GM20000 (cell line): Measurements from ENCODE around the gene TSPO.

Experiments used
- DNase-seq: peaks from one replicate; pipeline ENCODE4 v3.0.0; 2012; ENCODE audit warnings: low spot score
- TF ChIP-seq, protein P1 (sequence below): IDR thresholded peaks from 2 replicates; pipeline ENCODE4 v1.5.1; 2012; ENCODE audit warnings: mild to moderate bottlenecking, control low read depth; ENCODE audit errors: extremely low read depth, missing control alignments

Gene TSPO

DNA sequence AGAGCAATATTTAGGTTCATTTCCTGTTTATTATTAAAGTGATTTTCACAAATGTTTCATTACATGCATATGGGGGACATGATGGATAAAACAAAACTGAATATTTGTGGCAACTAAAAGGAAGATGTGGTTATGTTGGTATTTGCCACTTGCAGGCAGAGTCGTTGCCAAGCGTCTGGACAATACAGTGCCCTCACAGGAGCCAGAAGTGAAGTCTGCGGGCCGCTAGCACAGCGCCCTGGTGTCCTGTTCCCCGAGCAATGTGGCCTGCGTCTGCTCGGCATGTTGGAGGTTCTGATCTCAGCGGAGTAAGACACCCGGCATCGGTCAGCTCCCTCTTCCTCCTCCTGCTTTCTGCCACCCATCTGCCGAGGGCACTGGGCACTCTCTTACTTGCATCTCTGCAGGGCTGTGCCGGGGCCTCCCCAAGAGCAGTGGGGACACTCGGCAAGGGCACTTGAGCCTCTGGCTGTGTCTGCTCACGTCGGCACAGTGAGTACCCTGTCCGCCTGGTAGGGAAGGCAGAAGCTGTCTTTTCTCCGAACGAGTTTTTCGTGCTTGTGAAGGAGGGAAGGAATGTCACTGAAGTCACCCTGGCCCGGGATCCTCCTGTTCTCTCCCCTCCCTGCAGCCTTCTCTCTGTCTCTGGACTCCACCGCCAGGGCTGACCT lies 46.0 kb downstream of the TSPO start:
- DNase-seq = no peak
- TF ChIP-seq, protein P1, sequence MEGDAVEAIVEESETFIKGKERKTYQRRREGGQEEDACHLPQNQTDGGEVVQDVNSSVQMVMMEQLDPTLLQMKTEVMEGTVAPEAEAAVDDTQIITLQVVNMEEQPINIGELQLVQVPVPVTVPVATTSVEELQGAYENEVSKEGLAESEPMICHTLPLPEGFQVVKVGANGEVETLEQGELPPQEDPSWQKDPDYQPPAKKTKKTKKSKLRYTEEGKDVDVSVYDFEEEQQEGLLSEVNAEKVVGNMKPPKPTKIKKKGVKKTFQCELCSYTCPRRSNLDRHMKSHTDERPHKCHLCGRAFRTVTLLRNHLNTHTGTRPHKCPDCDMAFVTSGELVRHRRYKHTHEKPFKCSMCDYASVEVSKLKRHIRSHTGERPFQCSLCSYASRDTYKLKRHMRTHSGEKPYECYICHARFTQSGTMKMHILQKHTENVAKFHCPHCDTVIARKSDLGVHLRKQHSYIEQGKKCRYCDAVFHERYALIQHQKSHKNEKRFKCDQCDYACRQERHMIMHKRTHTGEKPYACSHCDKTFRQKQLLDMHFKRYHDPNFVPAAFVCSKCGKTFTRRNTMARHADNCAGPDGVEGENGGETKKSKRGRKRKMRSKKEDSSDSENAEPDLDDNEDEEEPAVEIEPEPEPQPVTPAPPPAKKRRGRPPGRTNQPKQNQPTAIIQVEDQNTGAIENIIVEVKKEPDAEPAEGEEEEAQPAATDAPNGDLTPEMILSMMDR = no peak

DNA sequence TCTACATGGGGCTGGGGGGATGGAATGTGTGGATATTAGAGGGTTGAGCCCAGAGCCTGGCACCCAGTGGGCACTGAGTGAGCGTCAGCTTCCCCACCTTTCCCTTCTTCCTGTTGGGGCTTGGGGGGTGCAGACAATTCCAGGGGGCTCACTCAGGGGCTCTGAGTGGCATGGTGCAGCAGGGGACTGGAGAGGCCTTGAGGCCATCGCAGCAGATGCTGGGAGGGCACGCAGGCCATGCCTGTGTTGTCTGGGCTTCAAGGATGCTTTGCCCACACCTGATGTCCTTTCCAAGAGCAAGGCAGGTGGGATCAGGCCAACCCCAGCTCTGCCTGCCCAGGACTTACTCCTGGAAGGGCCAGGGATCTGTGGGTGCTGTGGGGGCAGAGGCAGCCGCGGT lies 46.8 kb downstream of the TSPO start:
- no peak for DNase-seq
- TF ChIP-seq, protein P1 = no peak

DNA sequence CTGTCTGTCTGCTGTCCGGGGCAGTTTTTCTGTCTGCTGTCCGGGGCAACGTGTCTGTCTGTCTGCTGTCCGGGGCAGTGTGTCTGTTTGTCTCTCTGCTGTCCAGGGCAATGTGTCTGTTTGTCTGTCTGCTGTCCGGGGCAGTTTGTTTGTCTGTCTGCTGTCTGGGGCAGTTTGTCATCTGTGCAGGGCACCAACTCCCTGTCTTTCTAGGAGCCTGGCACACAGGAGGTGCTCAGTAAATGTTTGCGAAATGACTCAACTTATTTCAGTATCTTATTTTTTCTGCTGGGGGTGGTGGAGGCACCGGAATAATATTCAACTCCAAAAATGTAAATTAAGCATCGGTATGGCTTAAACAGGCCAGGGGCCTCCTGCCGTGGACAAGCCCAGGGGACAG lies 47.6 kb downstream of the TSPO start:
- TF ChIP-seq, protein P1 = no peak
- no peak for DNase-seq

DNA sequence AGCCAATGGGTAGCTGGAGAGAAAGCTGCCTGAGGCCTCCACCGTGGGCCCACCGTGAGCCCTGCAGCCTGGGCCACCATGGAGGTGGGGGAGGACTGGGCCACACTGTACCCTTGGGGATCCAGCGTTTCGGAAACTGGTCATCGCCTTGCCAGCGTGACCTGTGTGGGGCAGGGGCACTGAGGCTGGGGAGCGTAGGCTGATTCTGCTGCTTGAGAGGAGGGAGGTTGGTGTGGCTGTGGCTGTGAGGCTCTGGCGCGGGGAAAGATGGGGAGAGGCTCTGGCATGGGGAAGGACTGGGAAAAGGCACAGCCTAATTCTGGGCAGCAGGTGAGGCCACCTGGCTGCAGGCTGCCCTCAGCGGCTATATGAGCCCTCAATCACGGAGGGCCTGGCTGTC lies 48.2 kb downstream of the TSPO start:
- no peak for DNase-seq
- TF ChIP-seq, protein P1 = no peak

DNA sequence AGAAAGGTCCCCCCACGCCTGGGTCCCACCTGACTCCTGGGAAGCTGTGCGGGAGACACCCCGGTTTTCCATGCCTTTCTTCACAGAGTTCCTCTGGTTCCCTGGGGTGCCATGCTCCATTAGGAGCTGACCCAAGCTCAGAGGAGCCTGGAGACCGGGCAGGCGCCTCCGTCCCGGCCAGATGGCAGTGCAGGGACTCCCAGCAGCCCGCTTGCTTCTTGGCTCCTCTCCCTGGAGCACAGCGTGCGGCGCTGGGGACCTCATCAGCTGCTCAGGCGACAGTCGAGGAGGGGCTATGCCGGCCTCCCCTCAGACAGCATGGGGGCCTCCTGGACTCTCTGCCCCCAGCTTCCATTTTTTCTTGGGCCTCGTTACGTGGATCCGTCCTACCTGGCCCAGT lies 48.7 kb downstream of the TSPO start:
- DNase-seq = no peak
- TF ChIP-seq, protein P1 = no peak

DNA sequence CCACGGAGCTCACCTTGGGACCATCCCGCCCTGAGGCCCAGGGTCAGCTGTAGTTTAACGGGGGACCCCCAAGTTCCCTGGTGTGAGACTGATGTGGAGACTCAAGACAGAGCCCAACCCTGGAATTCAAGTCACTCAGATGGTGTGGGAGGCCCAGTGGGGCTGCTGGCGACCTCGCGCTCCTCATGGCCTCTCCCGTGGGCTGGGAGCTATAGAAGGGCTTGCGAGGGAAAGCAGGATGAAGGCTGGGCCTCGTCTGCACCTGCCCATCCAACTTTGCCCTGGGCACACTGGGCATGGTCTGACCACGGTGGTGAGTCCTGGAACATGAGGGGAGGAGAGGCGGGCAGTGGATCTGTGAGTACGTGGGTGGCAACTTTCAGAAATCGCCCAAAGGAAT lies 49.2 kb downstream of the TSPO start:
- TF ChIP-seq, protein P1 = no peak

DNA sequence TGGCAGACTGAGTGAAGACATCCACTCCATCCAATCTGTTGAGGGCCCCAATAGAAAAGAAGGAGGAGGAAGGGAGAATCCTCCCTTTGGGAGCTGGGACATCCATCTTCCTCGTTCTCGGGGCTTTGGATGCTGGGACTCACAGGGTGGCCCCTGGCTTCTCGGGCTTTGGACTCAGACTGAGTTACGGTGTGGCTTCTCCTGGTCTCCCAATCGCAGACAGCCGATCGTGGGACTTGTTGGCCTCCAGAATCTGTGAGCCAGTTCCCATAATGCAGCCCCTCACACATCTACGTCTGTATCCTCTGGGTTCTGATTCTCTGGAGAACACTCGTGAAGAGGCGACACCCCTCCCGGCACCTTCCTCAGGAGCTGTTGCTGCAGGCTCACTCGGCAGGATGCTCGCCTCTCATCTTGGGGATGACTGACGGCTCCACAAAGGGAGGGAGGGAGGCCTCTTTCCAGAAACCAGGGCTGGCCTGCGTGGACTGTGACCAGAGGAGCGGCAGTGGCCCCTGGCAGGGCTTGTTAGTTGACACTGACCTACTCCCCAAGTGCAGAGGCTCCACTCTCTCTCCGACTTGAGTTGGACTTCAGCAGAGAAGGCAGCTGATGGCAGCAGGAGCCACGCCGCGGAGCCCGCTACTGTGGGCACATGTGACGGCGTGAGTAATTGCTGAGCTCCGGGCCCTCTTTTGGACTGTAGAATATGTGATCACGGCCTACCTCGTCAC lies 50.3 kb downstream of the TSPO start:
- no peak for DNase-seq
- TF ChIP-seq, protein P1 = no peak

More for the DNA sequence above, 49.2 kb downstream of the TSPO start:
- no peak for DNase-seq
